Thyroid gland (tissue), 4 donors: ENCODE measurements around the gene FBN2. TPM values are rescaled to one million over a fixed set of nuclear protein-coding genes. Genes with fewer than 3 reads are reported as not detected.

Experiments
- DNase-seq, 2 donors: peaks; one replicate each; pipeline ENCODE4 v3.0.0-alpha.2; 2019
- H3K27ac ChIP-seq, 3 donors: fragments of 200-600 bp; sonication (generic); 1 replicate in 2 of 3; 2 replicates in 1 of 3; pipeline ENCODE4 v1.5.1; 2016 to 2019; ENCODE audit warnings: mild to moderate bottlenecking in 1 of 3, moderate library complexity in 1 of 3
- H3K27me3 ChIP-seq: fragments of 200-600 bp; sonication (generic); one replicate; pipeline ENCODE4 v1.5.1; 2019
- H3K36me3 ChIP-seq, 2 donors: fragments of 200-600 bp; sonication (generic); one replicate each; pipeline ENCODE4 v1.5.1; 2016 to 2019
- H3K4me1 ChIP-seq, 2 donors: fragments of 200-600 bp; sonication (generic); one replicate each; pipeline ENCODE4 v1.5.1; 2017 to 2019
- H3K4me3 ChIP-seq, 3 donors: fragments of 200-600 bp; sonication (generic); replicated peaks in 1 of 3; 1 replicate in 2 of 3; 2 replicates in 1 of 3; pipeline ENCODE4 v1.5.1; 2016; ENCODE audit warnings: mild to moderate bottlenecking in 1 of 3
- H3K9me3 ChIP-seq: fragments of 200-600 bp; sonication (generic); one replicate; pipeline ENCODE4 v1.5.1; 2017
- POLR2A ChIP-seq, 2 donors: fragments of 450-650 bp; IDR thresholded peaks; one replicate each; pipeline ENCODE4 v1.6.1; 2017; ENCODE audit warnings: antibody characterized with exemption in 2 of 2, mild to moderate bottlenecking in 2 of 2, moderate library complexity in 1 of 2
- WGBS, 2 donors: methylation state at CpG; one replicate each; pipeline ENCODE4 v1.1.5; 2017; 5-methylcytosine and 5-hydroxymethylcytosine counted together
- intact Hi-C: fragments of 100-400 bp; cut with DNase I; formaldehyde crosslinking; loops from one replicate; pipeline ENCODE4 v1.15.1; 2023
- total RNA-seq, 4 donors: library from RNA; depleted of rRNA; stranded (reverse); fragments of >200 nt; gene quantifications; one replicate each; pipeline ENCODE4 v1.2.3, GENCODE V29; 2016
- TF ChIP-seq, protein P1 (sequence below), 6 experiments: fragments of 200-600 bp in 3 of 6; fragments of 450-650 bp in 3 of 6; sonication (generic) in 3 of 6; IDR thresholded peaks; one replicate each; pipeline ENCODE4 v1.5.1; 2016 to 2019; ENCODE audit warnings: antibody characterized with exemption in 6 of 6, mild to moderate bottlenecking in 2 of 6, inconsistent platforms in 1 of 6, moderate library complexity in 1 of 6

FBN2 gene
- total RNA-seq, 4 donors from 2014 or later: 1.0 to 3.9 (median 2.5) TPM

GRCh38 chr5:128290152-128290858 is 247.7 kb downstream of the FBN2 start:
- no peak for DNase-seq
- no peak for TF ChIP-seq POLR2A (IDR thresholded peaks at IDR 0.05)
- TF ChIP-seq, protein P1, sequence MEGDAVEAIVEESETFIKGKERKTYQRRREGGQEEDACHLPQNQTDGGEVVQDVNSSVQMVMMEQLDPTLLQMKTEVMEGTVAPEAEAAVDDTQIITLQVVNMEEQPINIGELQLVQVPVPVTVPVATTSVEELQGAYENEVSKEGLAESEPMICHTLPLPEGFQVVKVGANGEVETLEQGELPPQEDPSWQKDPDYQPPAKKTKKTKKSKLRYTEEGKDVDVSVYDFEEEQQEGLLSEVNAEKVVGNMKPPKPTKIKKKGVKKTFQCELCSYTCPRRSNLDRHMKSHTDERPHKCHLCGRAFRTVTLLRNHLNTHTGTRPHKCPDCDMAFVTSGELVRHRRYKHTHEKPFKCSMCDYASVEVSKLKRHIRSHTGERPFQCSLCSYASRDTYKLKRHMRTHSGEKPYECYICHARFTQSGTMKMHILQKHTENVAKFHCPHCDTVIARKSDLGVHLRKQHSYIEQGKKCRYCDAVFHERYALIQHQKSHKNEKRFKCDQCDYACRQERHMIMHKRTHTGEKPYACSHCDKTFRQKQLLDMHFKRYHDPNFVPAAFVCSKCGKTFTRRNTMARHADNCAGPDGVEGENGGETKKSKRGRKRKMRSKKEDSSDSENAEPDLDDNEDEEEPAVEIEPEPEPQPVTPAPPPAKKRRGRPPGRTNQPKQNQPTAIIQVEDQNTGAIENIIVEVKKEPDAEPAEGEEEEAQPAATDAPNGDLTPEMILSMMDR (IDR thresholded peaks at IDR 0.05): no peak
- Histone ChIP-seq H3K36me3 (no peaks in the 10 kb centered on the region), H3K27me3 (no peaks in the 10 kb centered on the region), H3K9me3 (no peaks in the 10 kb centered on the region), H3K4me1 (no peaks in the 10 kb centered on the region), H3K27ac (no peak overlapping the region), H3K4me3 (no peak overlapping the region)
- intact Hi-C loops: no loop called here
- 64 to 76% methylated on average over 2 of the region's 2 CpGs for WGBS, 2 donors

DNA sequence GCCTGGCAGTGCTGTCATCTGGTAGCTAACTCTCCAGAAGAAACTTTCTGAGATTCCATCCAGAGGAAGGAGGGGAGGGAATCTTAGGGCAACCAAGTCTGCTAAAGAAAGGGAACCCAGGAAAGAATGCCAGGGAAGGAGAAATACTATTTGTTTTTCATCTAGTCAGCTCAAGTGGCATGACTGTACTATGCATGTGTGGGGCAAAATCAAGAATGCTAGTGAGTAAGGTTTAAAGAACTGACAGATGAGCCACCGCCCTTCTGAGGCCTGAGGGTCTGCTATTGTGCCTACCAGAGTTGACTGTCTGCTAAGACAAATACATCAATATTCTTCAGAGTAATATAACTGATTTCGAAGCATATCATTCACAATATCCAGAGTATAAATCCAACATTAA is 250.3 kb downstream of the FBN2 start:
- WGBS, 2 donors: 94 to 97% methylated on average over 2 of the region's 2 CpGs
- no peak for TF ChIP-seq POLR2A (IDR thresholded peaks at IDR 0.05)
- TF ChIP-seq, protein P1 (IDR thresholded peaks at IDR 0.05): no peak
- no peak for DNase-seq
- Histone ChIP-seq H3K27me3 (no peaks in the 10 kb centered on the region), H3K36me3 (no peaks in the 10 kb centered on the region), H3K4me1 (no peaks in the 10 kb centered on the region), H3K4me3 (no peak overlapping the region), H3K27ac (no peak overlapping the region), H3K9me3 (no peaks in the 10 kb centered on the region)
- intact Hi-C loops: no loop called here

DNA sequence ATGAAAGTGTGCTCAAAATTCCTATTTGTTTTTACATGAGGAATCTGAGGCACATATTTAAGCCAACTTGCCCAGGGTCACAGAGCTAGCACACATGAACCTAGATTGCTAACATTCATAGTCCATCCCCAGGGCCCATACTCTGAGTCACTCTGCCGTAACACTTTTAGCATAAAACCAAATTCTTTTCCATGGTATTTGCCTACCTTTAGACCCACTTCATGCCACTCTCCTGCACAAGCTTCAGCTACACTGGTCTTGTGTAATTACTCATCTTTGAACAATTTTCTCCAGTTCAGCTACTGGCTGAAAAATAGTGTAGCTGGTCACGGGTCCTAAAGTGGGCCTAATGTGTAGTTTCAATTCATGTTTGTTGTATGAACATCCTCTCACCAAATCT is 253.8 kb downstream of the FBN2 start:
- no peak overlapping the region for H3K27ac ChIP-seq
- H3K27me3 ChIP-seq: no peaks in the 10 kb centered on the region
- H3K4me3 ChIP-seq: no peak overlapping the region
- H3K36me3 ChIP-seq: no peaks in the 10 kb centered on the region
- no peak for DNase-seq
- WGBS, 2 donors: 74% methylated on average over 2 of the region's 2 CpGs
- no peaks in the 10 kb centered on the region for H3K9me3 ChIP-seq
- TF ChIP-seq, protein P1 (IDR thresholded peaks at IDR 0.05): no peak
- TF ChIP-seq POLR2A (IDR thresholded peaks at IDR 0.05): no peak
- H3K4me1 ChIP-seq: no peaks in the 10 kb centered on the region
- intact Hi-C loops: no loop called here

- intact Hi-C loops: no loop called here
- no peak for DNase-seq
- Histone ChIP-seq H3K36me3 (no peaks in the 10 kb centered on the region), H3K27me3 (no peaks in the 10 kb centered on the region), H3K4me1 (no peaks in the 10 kb centered on the region), H3K27ac (no peak overlapping the region), H3K4me3 (no peak overlapping the region), H3K9me3 (no peaks in the 10 kb centered on the region)
- TF ChIP-seq POLR2A (IDR thresholded peaks at IDR 0.05): no peak
- TF ChIP-seq, protein P1 (IDR thresholded peaks at IDR 0.05): no peak
- WGBS, 2 donors: 66 to 85% methylated on average over 2 of the region's 2 CpGs
Measured at GRCh38 chr5:128279345-128279744, 258.7 kb downstream of the FBN2 start.

DNA sequence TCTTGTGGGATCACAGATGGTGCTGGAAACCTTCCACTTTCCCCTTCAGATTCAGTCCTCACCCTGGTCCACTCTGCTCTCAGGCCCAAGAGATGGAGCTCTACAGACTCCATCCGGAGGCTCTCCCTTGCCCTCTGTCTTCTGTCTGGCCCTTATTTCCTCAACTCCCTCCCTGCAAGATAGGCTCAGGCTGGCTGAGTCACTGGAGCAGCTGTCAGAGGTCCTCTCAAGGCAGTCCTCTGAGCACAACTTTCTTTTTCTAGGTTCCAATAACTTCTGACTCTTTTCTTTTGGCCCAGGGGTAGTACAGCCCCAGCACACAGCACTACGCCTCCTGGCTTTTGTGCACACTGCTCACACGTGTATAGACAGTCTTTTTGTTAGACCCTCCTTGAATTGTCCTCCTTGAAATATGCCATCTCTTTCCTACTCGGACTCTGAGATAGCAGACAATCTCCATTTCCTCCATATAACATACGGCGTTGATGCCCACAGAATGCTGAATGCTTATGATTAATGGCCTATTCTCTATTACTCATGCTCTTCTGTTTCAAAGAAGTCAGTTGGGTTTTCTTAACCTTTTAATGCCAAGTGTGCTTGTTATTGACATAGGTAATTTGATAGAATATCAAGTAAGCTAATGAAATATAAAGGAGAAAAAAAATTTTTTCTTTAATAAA is 261.4 kb downstream of the FBN2 start:
- H3K27me3 ChIP-seq: no peaks in the 10 kb centered on the region
- H3K4me1 ChIP-seq: no peaks in the 10 kb centered on the region
- TF ChIP-seq, protein P1 (IDR thresholded peaks at IDR 0.05): no peak
- TF ChIP-seq POLR2A (IDR thresholded peaks at IDR 0.05): no peak
- H3K9me3 ChIP-seq: no peaks in the 10 kb centered on the region
- no peak overlapping the region for H3K4me3 ChIP-seq
- 84 to 89% methylated on average over 6 of the region's 6 CpGs for WGBS, 2 donors
- H3K27ac ChIP-seq: no peak overlapping the region
- intact Hi-C loops: no loop called here
- DNase-seq: no peak
- H3K36me3 ChIP-seq: no peaks in the 10 kb centered on the region
